ENCODE results near the gene TMEM186. TPM values are rescaled to one million over a fixed set of nuclear protein-coding genes. Genes with fewer than 3 reads are reported as not detected.

Gene TMEM186
- total RNA-seq, 1 experiment from 2014 or later = 12.4 TPM

- Histone ChIP-seq H3K4me1 (ENCODE audit: control insufficient read depth, insufficient read depth, low read length) (no peaks in the 10 kb centered on the region), H3K27me3 (ENCODE audit: control insufficient read depth, insufficient read depth, low read length) (no peaks in the 10 kb centered on the region), H3K4me3 (ENCODE audit: low read depth in 2 of 2, low read length in 2 of 2) (no peak overlapping the region), H3K9me3 (ENCODE audit: control insufficient read depth, insufficient read depth, low read depth, low read length) (no peaks in the 10 kb centered on the region), H3K36me3 (ENCODE audit: control insufficient read depth, insufficient read depth, low read length) (no peaks in the 10 kb centered on the region), H3K27ac (ENCODE audit: low read length) (no peak overlapping the region)
- no peak for DNase-seq (ENCODE audit: low read depth, low spot score)
- intact Hi-C loops (cut with micrococcal nuclease; ENCODE audit: unreplicated experiment) (no loop called here), in situ Hi-C loops (cut with HindIII; ENCODE audit: low pct_unique_long_range_greater_than_20kb, low sequenced_read_pairs) (no loop called here)
- TF ChIP-seq REST (IDR thresholded peaks at IDR 0.05; ENCODE audit: insufficient read depth in 1 of 2, low read depth in 2 of 2, low read length in 1 of 2) (no peak), TCF7L2 (IDR thresholded peaks at IDR 0.05; ENCODE audit: low read depth, low read length) (no peak), POLR2AphosphoS5 (IDR thresholded peaks at IDR 0.05; ENCODE audit: low read depth, low read length) (no peak), CTCF (IDR thresholded peaks at IDR 0.05) (no peak), SIN3A (IDR thresholded peaks at IDR 0.05; ENCODE audit: borderline replicate concordance, insufficient read depth, low read depth, low read length) (no peak)
- ATAC-seq = no peak
- POLR2A ChIA-PET = no interaction called here
- CTCF ChIA-PET = no interaction called here
- BruUV-seq (replicated peaks) = no TSS peak
Measured at GRCh38 chr16:8775359-8775758, 22.1 kb downstream of the TMEM186 start.

- DNase-seq (ENCODE audit: low read depth, low spot score) (no peak), ATAC-seq (no peak)
- Histone ChIP-seq H3K27ac (ENCODE audit: low read length) (no peak overlapping the region), H3K36me3 (ENCODE audit: control insufficient read depth, insufficient read depth, low read length) (no peaks in the 10 kb centered on the region), H3K9me3 (ENCODE audit: control insufficient read depth, insufficient read depth, low read depth, low read length) (no peaks in the 10 kb centered on the region), H3K27me3 (ENCODE audit: control insufficient read depth, insufficient read depth, low read length) (no peaks in the 10 kb centered on the region), H3K4me1 (ENCODE audit: control insufficient read depth, insufficient read depth, low read length) (no peaks in the 10 kb centered on the region), H3K4me3 (ENCODE audit: low read depth in 2 of 2, low read length in 2 of 2) (no peak overlapping the region)
- POLR2A ChIA-PET = no interaction called here
- no TSS peak for BruUV-seq (replicated peaks)
- no peak for TF ChIP-seq REST (IDR thresholded peaks at IDR 0.05; ENCODE audit: insufficient read depth in 1 of 2, low read depth in 2 of 2, low read length in 1 of 2)
- TF ChIP-seq TCF7L2 (IDR thresholded peaks at IDR 0.05; ENCODE audit: low read depth, low read length) = no peak
- TF ChIP-seq CTCF (IDR thresholded peaks at IDR 0.05) = no peak
- no peak for TF ChIP-seq POLR2AphosphoS5 (IDR thresholded peaks at IDR 0.05; ENCODE audit: low read depth, low read length)
- TF ChIP-seq SIN3A (IDR thresholded peaks at IDR 0.05; ENCODE audit: borderline replicate concordance, insufficient read depth, low read depth, low read length) = no peak
- in situ Hi-C loops (cut with HindIII; ENCODE audit: low pct_unique_long_range_greater_than_20kb, low sequenced_read_pairs) = no loop called here
- CTCF ChIA-PET = interaction anchor here (0.7 kb wide), 1 partner anchor 11 kb away, joined by 3 read pairs; no protein-coding TSS in a partner anchor
- intact Hi-C loops (cut with micrococcal nuclease; ENCODE audit: unreplicated experiment) = no loop called here
Measured at GRCh38 chr16:8774208-8774607, 23.2 kb downstream of the TMEM186 start.
